ENCODE results near the gene ANKRD6.

GRCh38 chr6:89471287-89471867, 38.4 kb downstream of the ANKRD6 start:
- TF ChIP-seq GATA2 (IDR thresholded peaks at IDR 0.05; ENCODE audit: low read depth, low read length) (no peak), GATA3 (IDR thresholded peaks at IDR 0.05; ENCODE audit: low read depth, low read length) (no peak)

Data from SH-SY5Y (cell line).